Limb (tissue), 2 donors: ENCODE measurements around the gene FSTL4.
A peak's percentile ranks its signal among the peaks of the same experiment; 100 is the strongest.

Experiments
- DNase-seq, 2 donors: peaks; one replicate each; pipeline ENCODE4 v3.0.0-alpha.2; 2016; ENCODE audit errors: extremely low spot score in 2 of 2

Gene FSTL4

GRCh38 chr5:133271606-133272005 lies 340.7 kb downstream of the FSTL4 start:
- no peak for DNase-seq

- peak in 1 of 2 donors; percentile 8 for DNase-seq
Observed at GRCh38 chr5:133269691-133270090, 342.6 kb downstream of the FSTL4 start.

GRCh38 chr5:133267601-133268000 lies 344.7 kb downstream of the FSTL4 start:
- DNase-seq, result no peak

- DNase-seq, result no peak
Observed at GRCh38 chr5:133266966-133267365, 345.4 kb downstream of the FSTL4 start.

GRCh38 chr5:133266527-133266878 lies 345.8 kb downstream of the FSTL4 start:
- DNase-seq, result no peak

- DNase-seq, result no peak
Observed at GRCh38 chr5:133265720-133266526, 346.4 kb downstream of the FSTL4 start.

GRCh38 chr5:133265257-133265656 lies 347.1 kb downstream of the FSTL4 start:
- no peak for DNase-seq

- no peak for DNase-seq
Observed at GRCh38 chr5:133262690-133263089, 349.7 kb downstream of the FSTL4 start.

- DNase-seq, result no peak
Observed at GRCh38 chr5:133261993-133262392, 350.3 kb downstream of the FSTL4 start.

- no peak for DNase-seq
Observed at GRCh38 chr5:133260715-133261114, 351.6 kb downstream of the FSTL4 start.

- no peak for DNase-seq
Observed at GRCh38 chr5:133259199-133259997, 352.9 kb downstream of the FSTL4 start.

- DNase-seq, result no peak
Observed at GRCh38 chr5:133257977-133258376, 354.4 kb downstream of the FSTL4 start.

- no peak for DNase-seq
Observed at GRCh38 chr5:133256276-133256675, 356.1 kb downstream of the FSTL4 start.

GRCh38 chr5:133254803-133255202 lies 357.5 kb downstream of the FSTL4 start:
- DNase-seq, result no peak

GRCh38 chr5:133253671-133254070 lies 358.7 kb downstream of the FSTL4 start:
- no peak for DNase-seq

- DNase-seq, result no peak
Observed at GRCh38 chr5:133253070-133253469, 359.3 kb downstream of the FSTL4 start.

GRCh38 chr5:133252133-133252480 lies 360.2 kb downstream of the FSTL4 start:
- no peak for DNase-seq

GRCh38 chr5:133251296-133252132 lies 360.8 kb downstream of the FSTL4 start:
- no peak for DNase-seq

- DNase-seq, result no peak
Observed at GRCh38 chr5:133250527-133250926, 361.8 kb downstream of the FSTL4 start.

GRCh38 chr5:133249593-133249992 lies 362.7 kb downstream of the FSTL4 start:
- DNase-seq, result no peak

- peak in 1 of 2 donors; percentile 44 for DNase-seq
Observed at GRCh38 chr5:133247881-133248624, 364.3 kb downstream of the FSTL4 start.
